Large intestine (tissue), 3 donors: ENCODE measurements around the gene ATP1A3. TPM values are rescaled to one million over a fixed set of nuclear protein-coding genes. Genes with fewer than 3 reads are reported as not detected.

ENCODE experiments used
- DNase-seq, 2 donors: peaks; one replicate each; pipeline versions ENCODE4 v3.0.0 to v3.0.0-alpha.2; 2013
- H3K27ac ChIP-seq: one replicate; pipeline ENCODE4 v1.5.1; 2013; ENCODE audit warnings: low read length
- H3K27me3 ChIP-seq: 2 replicates; pipeline ENCODE4 v1.6.1; 2013; ENCODE audit warnings: low read length; ENCODE audit not compliant: control insufficient read depth, insufficient read depth
- H3K36me3 ChIP-seq: 2 replicates; pipeline ENCODE4 v1.6.1; 2013; ENCODE audit warnings: low read length; ENCODE audit not compliant: control insufficient read depth, insufficient read depth
- H3K4me1 ChIP-seq: one replicate; pipeline ENCODE4 v1.6.1; 2013; ENCODE audit warnings: low read length; ENCODE audit not compliant: control insufficient read depth, insufficient read depth
- H3K4me3 ChIP-seq: one replicate; pipeline ENCODE4 v1.5.1; 2013; ENCODE audit warnings: low read length
- H3K9me3 ChIP-seq: one replicate; pipeline ENCODE4 v1.6.1; 2013; ENCODE audit warnings: mild to moderate bottlenecking, low read depth, low read length, moderate library complexity; ENCODE audit not compliant: control insufficient read depth
- WGBS: methylation state at CpG from one replicate; pipeline ENCODE4 v1.1.5; 2013; ENCODE audit warnings: low lambda C conversion rate; ENCODE audit not compliant: insufficient coverage; 5-methylcytosine and 5-hydroxymethylcytosine counted together
- polyA plus RNA-seq: library from polyadenylated mRNA; unstranded; fragments of 120-200 nt; gene quantifications from one replicate; pipeline ENCODE4 v1.2.1, GENCODE V29; 2013

ATP1A3 gene
- polyA plus RNA-seq, 1 donor, result 13.0 TPM

DNA sequence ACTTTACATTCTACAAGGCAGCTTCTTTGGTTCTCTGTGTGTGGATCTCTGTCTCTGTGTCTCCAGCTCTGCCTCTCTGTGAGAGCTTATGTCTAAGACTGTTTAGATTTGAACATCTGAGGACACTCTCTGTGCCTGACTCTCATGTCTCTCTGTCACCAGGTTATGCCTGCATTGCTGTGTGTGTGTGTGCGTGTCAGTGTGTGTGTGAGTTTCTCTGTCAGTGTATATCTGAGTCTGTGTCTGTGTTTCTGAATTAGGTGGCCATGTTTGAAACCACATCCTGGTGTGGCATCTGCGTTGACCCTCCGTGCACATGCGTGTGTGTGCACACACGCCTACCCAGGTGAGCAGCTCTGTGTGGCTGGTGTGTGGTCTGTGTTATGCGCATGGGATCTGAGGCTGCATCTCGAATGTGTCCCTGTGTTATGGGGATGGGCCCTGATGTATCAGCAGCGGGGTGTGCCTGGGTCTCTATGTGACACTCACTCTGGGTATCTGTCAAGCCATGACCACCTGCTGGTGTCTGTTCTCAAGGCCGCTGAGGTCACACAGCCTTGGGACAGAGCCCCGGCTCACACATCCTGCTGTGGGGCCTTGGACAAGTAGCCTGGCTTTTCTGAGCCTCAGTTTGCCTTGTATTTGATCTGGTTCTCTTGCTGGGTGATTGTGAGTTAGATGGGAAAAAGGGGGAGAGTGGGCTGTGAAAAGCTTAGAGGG lies 6.7 kb downstream of the ATP1A3 start:
- no CpG with 5 or more reads among the region's 10 CpGs for WGBS
- H3K36me3 ChIP-seq, result no peaks in the 10 kb centered on the region
- no peak overlapping the region for H3K27ac ChIP-seq
- no peak for DNase-seq
- H3K4me1 ChIP-seq, result no peaks in the 10 kb centered on the region
- no peak overlapping the region for H3K4me3 ChIP-seq
- peaks cover 11% of the 10 kb centered on the region for H3K27me3 ChIP-seq
- no peaks in the 10 kb centered on the region for H3K9me3 ChIP-seq

DNA sequence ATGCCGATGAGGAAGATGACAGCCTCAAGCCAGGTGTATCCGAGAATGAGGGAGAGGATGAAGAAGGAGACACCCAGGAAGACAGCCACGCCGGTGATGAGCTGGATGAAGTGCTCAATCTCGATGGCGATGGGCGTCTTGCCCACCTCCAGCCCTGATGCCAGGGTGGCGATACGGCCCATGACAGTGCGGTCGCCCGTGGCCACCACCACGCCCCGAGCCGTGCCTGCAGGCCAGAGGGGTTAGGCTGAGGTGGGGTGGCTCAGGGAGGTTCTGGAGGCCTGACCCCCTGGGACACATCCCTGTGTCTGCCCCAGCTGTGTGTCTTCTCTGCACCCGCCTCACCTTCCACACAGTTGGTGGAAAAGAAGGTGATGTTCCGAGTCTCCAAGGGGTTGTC lies 9.1 kb downstream of the ATP1A3 start:
- no peaks in the 10 kb centered on the region for H3K9me3 ChIP-seq
- no peak overlapping the region for H3K4me3 ChIP-seq
- H3K4me1 ChIP-seq, result no peaks in the 10 kb centered on the region
- no peaks in the 10 kb centered on the region for H3K27me3 ChIP-seq
- no peaks in the 10 kb centered on the region for H3K36me3 ChIP-seq
- DNase-seq, result no peak
- H3K27ac ChIP-seq, result no peak overlapping the region
- no CpG with 5 or more reads among the region's 17 CpGs for WGBS

DNA sequence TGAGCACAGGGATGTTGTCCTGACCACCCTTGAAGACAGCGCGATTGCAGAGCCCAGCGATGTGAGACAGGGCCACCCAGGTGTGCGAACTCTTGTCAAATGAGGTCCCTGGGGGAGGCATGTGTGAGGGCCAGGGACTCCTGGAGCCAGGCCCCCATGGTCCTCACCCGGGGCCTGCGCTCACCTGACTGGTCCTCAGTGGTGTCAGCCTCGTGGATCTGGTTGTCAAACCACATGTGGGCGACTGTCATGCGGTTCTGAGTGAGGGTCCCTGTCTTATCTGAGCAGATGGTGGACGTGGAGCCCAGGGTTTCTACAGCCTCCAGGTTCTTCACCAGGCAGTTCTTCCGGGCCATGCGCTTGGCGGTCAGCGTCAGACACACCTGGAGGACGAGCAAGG lies 12.3 kb downstream of the ATP1A3 start:
- Histone ChIP-seq H3K9me3 (no peaks in the 10 kb centered on the region), H3K36me3 (no peaks in the 10 kb centered on the region), H3K27me3 (no peaks in the 10 kb centered on the region), H3K4me3 (no peak overlapping the region), H3K27ac (no peak overlapping the region), H3K4me1 (no peaks in the 10 kb centered on the region)
- no CpG with 5 or more reads among the region's 15 CpGs for WGBS
- DNase-seq, result no peak

GRCh38 chr19:41978470-41978869 lies 15.6 kb downstream of the ATP1A3 start:
- no peaks in the 10 kb centered on the region for H3K9me3 ChIP-seq
- H3K36me3 ChIP-seq, result no peaks in the 10 kb centered on the region
- DNase-seq, result no peak
- H3K4me3 ChIP-seq, result no peak overlapping the region
- H3K27me3 ChIP-seq, result no peaks in the 10 kb centered on the region
- WGBS, result no CpG with 5 or more reads among the region's 17 CpGs
- no peak overlapping the region for H3K27ac ChIP-seq
- H3K4me1 ChIP-seq, result no peaks in the 10 kb centered on the region

GRCh38 chr19:41977916-41978315 lies 16.1 kb downstream of the ATP1A3 start:
- no peak overlapping the region for H3K27ac ChIP-seq
- no peak overlapping the region for H3K4me3 ChIP-seq
- WGBS, result no CpG with 5 or more reads among the region's 22 CpGs
- H3K27me3 ChIP-seq, result no peaks in the 10 kb centered on the region
- no peak for DNase-seq
- H3K36me3 ChIP-seq, result no peaks in the 10 kb centered on the region
- no peaks in the 10 kb centered on the region for H3K4me1 ChIP-seq
- no peaks in the 10 kb centered on the region for H3K9me3 ChIP-seq

DNA sequence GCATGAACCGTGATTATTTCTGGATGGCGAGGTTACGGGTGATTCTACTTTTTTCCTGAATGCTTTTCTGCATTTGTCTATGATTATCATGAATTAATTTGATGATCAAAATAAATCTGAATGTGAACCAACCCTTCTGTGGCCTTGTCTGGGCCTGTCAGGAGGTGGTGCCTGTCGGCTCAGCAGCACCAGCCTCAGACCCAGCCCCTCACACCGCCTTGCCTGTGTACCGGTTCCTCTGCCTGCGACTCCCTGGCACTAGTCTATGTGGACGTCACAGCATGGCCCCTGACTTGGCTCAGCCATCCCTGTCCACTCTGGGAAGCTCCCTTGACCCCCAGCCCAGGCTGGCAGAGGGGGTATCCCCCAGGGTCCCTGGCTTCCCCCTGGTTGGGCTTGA lies 19.4 kb downstream of the ATP1A3 start:
- no peak for DNase-seq
- H3K4me3 ChIP-seq, result no peak overlapping the region
- H3K9me3 ChIP-seq, result no peaks in the 10 kb centered on the region
- no peaks in the 10 kb centered on the region for H3K36me3 ChIP-seq
- 93% methylated on average over 2 of the region's 8 CpGs for WGBS
- no peaks in the 10 kb centered on the region for H3K4me1 ChIP-seq
- no peaks in the 10 kb centered on the region for H3K27me3 ChIP-seq
- H3K27ac ChIP-seq, result no peak overlapping the region

DNA sequence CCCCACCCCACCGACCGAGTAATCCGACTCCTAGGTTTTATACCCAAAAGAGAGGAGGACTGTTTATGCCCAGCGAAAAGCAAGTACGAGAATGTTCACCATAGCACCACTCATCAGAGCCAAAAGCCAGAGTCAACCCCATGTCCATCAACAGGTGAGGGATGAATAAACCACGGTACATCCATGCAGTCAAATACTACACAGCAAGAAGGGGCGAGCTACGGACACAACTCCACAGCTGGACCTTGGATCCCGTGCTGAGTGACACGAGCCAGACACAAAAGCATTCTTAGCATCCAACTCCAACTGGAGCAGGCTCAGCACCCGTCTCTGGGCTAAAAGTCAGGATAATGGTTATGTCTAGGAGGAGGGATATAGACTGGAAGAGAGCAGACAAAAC lies 22.7 kb downstream of the ATP1A3 start:
- Histone ChIP-seq H3K9me3 (no peaks in the 10 kb centered on the region), H3K36me3 (no peaks in the 10 kb centered on the region), H3K27ac (no peak overlapping the region), H3K4me1 (peaks cover 8% of the 10 kb centered on the region), H3K27me3 (no peaks in the 10 kb centered on the region), H3K4me3 (no peak overlapping the region)
- no CpG with 5 or more reads among the region's 11 CpGs for WGBS
- DNase-seq, result no peak

DNA sequence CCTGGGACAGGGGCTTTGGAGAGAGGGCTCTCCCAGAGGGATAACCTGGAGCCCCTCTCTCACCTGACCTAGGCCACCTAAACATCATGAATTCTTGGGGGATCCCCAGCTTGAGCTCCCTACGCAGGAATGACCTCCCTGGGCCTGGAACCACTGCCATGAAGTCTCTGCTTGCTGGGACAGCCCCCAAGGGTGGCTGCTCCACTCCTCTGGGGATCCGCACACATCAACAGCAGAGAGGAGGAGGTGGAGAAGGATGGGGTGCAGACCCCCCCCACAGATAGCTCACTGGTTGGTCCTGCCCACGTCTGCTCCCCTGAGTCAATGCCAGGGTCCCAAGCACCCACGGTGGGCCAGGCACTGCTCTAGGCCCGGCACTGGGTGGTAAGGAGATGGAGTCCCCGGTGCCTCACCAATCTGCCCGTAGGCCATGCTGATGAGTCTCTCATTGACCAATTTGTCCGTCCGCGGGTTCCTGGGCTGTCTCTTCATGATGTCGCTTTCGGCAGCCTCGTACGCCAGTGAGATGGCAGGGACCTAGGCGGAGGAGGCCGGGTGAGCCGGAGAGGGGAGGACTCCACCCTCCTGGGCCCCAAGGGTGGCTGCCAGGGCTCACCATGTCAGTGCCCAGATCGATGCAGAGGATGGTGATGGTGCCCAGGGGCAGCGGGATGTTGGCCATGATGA lies 24.1 kb downstream of the ATP1A3 start:
- DNase-seq, result no peak
- H3K4me1 ChIP-seq, result peaks cover 8% of the 10 kb centered on the region
- no peaks in the 10 kb centered on the region for H3K36me3 ChIP-seq
- H3K27ac ChIP-seq, result no peak overlapping the region
- no peaks in the 10 kb centered on the region for H3K9me3 ChIP-seq
- H3K4me3 ChIP-seq, result no peak overlapping the region
- WGBS, result no CpG with 5 or more reads among the region's 19 CpGs
- H3K27me3 ChIP-seq, result no peaks in the 10 kb centered on the region

GRCh38 chr19:41968751-41969595 lies 25.1 kb downstream of the ATP1A3 start:
- Histone ChIP-seq H3K4me3 (no peak overlapping the region), H3K36me3 (no peaks in the 10 kb centered on the region), H3K4me1 (peaks cover 8% of the 10 kb centered on the region), H3K27me3 (no peaks in the 10 kb centered on the region), H3K9me3 (no peaks in the 10 kb centered on the region), H3K27ac (peak overlapping the region; percentile 31)
- no CpG with 5 or more reads among the region's 28 CpGs for WGBS
- DNase-seq, result peak; percentile 84 to 94

GRCh38 chr19:41967054-41967783 lies 26.8 kb downstream of the ATP1A3 start:
- Histone ChIP-seq H3K27me3 (no peaks in the 10 kb centered on the region), H3K36me3 (no peaks in the 10 kb centered on the region), H3K27ac (no peak overlapping the region), H3K4me3 (no peak overlapping the region), H3K9me3 (no peaks in the 10 kb centered on the region), H3K4me1 (peaks cover 8% of the 10 kb centered on the region)
- WGBS, result no CpG with 5 or more reads among the region's 26 CpGs
- no peak for DNase-seq
